RWPE2 (cell line): ENCODE data around the gene PNLIPRP1.
A peak's percentile ranks its signal among the peaks of the same experiment; 100 is the strongest.

ENCODE experiments used
- ATAC-seq: fragments of 200-7000 bp; cut with Tn5 transposase; 3 replicates; pipeline ENCODE4 v1.9.1; 2021; ENCODE audit warnings: low read depth
- DNase-seq: peaks from one replicate; pipeline ENCODE4 v3.0.0-alpha.2; 2020; ENCODE audit warnings: low spot score
- H3K27ac ChIP-seq: fragments of 450-650 bp; 2 replicates; pipeline ENCODE4 v1.5.1; 2017; ENCODE audit warnings: mild to moderate bottlenecking; ENCODE audit not compliant: poor library complexity, severe bottlenecking
- H3K27me3 ChIP-seq: fragments of 250-450 bp; sonication (Bioruptor Pico); 2 replicates; pipeline ENCODE4 v1.5.1; 2021; ENCODE audit warnings: mild to moderate bottlenecking, moderate library complexity; ENCODE audit not compliant: insufficient read depth, poor library complexity, severe bottlenecking
- H3K36me3 ChIP-seq: fragments of 250-450 bp; sonication (Bioruptor Pico); 2 replicates; pipeline ENCODE4 v1.5.1; 2020; ENCODE audit warnings: low read depth, mild to moderate bottlenecking, moderate library complexity
- H3K4me1 ChIP-seq: fragments of 250-450 bp; sonication (Bioruptor Pico); 2 replicates; pipeline ENCODE4 v1.5.1; 2021; ENCODE audit warnings: mild to moderate bottlenecking, moderate library complexity; ENCODE audit not compliant: insufficient read depth, poor library complexity, severe bottlenecking
- H3K4me3 ChIP-seq: fragments of 250-450 bp; sonication (Bioruptor Pico); 2 replicates; pipeline ENCODE4 v1.5.1; 2021; ENCODE audit warnings: mild to moderate bottlenecking, moderate library complexity; ENCODE audit not compliant: severe bottlenecking
- H3K9me3 ChIP-seq: fragments of 250-450 bp; sonication (Bioruptor Pico); 2 replicates; pipeline ENCODE4 v1.5.1; 2021; ENCODE audit warnings: mild to moderate bottlenecking, moderate library complexity; ENCODE audit not compliant: severe bottlenecking
- CTCF ChIP-seq: fragments of 450-650 bp; IDR thresholded peaks from one replicate; pipeline ENCODE4 v1.5.1; 2017; ENCODE audit warnings: mild to moderate bottlenecking, moderate library complexity; ENCODE audit not compliant: poor library complexity, severe bottlenecking

Gene PNLIPRP1

GRCh38 chr10:116626815-116627214, 36.1 kb downstream of the PNLIPRP1 start:
- TF ChIP-seq CTCF: no peak
- Histone ChIP-seq H3K27me3 (peaks cover 13% of the 10 kb centered on the region), H3K9me3 (no peaks in the 10 kb centered on the region), H3K36me3 (no peaks in the 10 kb centered on the region), H3K4me3 (no peak overlapping the region), H3K27ac (no peak overlapping the region), H3K4me1 (no peaks in the 10 kb centered on the region)
- DNase-seq (no peak), ATAC-seq (no peak)

- H3K36me3 ChIP-seq: no peaks in the 10 kb centered on the region
- no peak for DNase-seq
- peak; percentile 80 for ATAC-seq
Observed at GRCh38 chr10:116627386-116627933, 36.7 kb downstream of the PNLIPRP1 start.

DNA sequence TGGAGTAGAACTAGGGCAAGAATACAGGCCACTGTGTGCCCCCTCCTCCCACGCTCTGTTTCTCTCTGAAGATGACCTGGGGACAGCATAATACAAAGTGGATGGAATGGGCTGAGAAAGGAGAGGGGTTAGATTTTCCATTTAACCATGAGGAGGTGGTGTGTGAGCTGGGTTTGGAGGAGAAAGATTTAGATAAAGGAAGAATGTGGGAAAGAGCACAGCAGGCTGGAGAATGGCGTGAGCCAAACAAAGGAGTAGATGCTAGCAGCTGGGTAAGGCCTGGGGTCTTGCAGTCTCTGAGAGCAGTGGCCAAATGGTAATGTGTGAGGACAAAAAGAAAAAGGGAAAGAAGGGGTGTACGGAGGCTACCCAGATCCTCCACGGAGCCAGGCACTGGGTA, 38.6 kb downstream of the PNLIPRP1 start:
- H3K27me3 ChIP-seq: peaks cover 13% of the 10 kb centered on the region
- TF ChIP-seq CTCF: no peak
- no peak overlapping the region for H3K27ac ChIP-seq
- no peaks in the 10 kb centered on the region for H3K36me3 ChIP-seq
- no peak overlapping the region for H3K4me3 ChIP-seq
- H3K4me1 ChIP-seq: no peaks in the 10 kb centered on the region
- H3K9me3 ChIP-seq: no peaks in the 10 kb centered on the region
- ATAC-seq (no peak), DNase-seq (no peak)

More at GRCh38 chr10:116627386-116627933, 36.7 kb downstream of the PNLIPRP1 start:
- no peak overlapping the region for H3K27ac ChIP-seq
- peak overlapping the region; percentile 18 for H3K4me3 ChIP-seq
- no peaks in the 10 kb centered on the region for H3K9me3 ChIP-seq
- TF ChIP-seq CTCF: peak; percentile 76
- peaks cover 13% of the 10 kb centered on the region for H3K27me3 ChIP-seq
- H3K4me1 ChIP-seq: no peaks in the 10 kb centered on the region

- TF ChIP-seq CTCF: no peak
- DNase-seq (no peak), ATAC-seq (no peak)
- no peak overlapping the region for H3K27ac ChIP-seq
- H3K4me1 ChIP-seq: no peaks in the 10 kb centered on the region
- H3K9me3 ChIP-seq: no peaks in the 10 kb centered on the region
- H3K4me3 ChIP-seq: no peak overlapping the region
- H3K36me3 ChIP-seq: no peaks in the 10 kb centered on the region
- peaks cover 13% of the 10 kb centered on the region for H3K27me3 ChIP-seq
Observed at GRCh38 chr10:116630020-116630419, 39.3 kb downstream of the PNLIPRP1 start.

GRCh38 chr10:116631871-116632295, 41.1 kb downstream of the PNLIPRP1 start:
- H3K9me3 ChIP-seq: no peaks in the 10 kb centered on the region
- no peak overlapping the region for H3K27ac ChIP-seq
- H3K4me1 ChIP-seq: no peaks in the 10 kb centered on the region
- no peak for DNase-seq
- ATAC-seq: no peak
- no peak for TF ChIP-seq CTCF
- peaks cover 8% of the 10 kb centered on the region for H3K27me3 ChIP-seq
- no peaks in the 10 kb centered on the region for H3K36me3 ChIP-seq
- H3K4me3 ChIP-seq: no peak overlapping the region
